Measurements from ENCODE around the gene CRACR2A.

CRACR2A gene

DNA sequence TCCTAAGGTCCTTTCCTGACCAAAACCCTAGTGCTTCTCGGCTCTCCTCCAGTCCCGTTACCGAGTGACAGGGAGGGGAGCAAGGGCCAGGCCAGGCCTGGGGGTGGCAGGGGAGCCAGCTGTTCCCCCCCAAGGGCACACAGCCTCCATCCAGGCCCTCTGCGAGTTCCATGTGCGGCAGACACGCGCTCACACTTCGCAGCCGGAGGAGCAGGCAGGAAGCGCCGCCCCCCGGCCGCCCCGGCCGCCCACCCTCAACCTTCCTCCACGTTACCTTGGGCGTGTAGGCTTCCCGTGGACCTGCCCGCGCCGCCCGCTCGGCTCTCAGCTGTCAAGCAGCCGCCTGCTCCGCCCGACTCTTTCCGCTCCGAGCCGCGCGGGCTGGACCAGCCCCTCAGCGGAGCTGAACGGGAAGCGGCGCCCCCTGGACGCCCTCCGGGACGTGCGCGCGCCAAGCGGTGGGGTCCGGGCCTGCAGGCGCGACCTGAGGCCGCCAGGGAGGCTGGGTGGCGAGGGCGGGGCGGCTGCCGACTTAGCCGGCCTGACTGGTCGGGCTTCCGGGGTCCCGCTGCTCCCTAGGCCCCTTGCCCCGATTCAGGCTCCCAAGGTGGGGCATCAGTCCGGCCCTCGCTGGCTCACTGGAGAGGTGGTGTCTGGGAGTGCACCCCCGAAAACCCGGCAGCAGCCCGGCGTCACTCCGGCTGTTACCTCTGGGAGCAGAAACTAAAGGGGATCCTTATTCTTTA lies at the start of gene CRACR2A:
Gene CRACR2A (minus strand): TSS at position 369 of the 746 bp plus-strand sequence. CDS start 56,110 bp downstream, outside the sequence.
- no peak for TF ChIP-seq CTCF (conservative IDR thresholded peaks at IDR 0.05; ENCODE audit: control insufficient read depth, insufficient read depth, low read depth, low read length)
- H3K4me3 ChIP-seq (ENCODE audit: control insufficient read depth, low read depth, low read length) = peak within 1 kb of the TSS; percentile 55
- DNase-seq (ENCODE audit: low read depth) = peak; percentile 66

DNA sequence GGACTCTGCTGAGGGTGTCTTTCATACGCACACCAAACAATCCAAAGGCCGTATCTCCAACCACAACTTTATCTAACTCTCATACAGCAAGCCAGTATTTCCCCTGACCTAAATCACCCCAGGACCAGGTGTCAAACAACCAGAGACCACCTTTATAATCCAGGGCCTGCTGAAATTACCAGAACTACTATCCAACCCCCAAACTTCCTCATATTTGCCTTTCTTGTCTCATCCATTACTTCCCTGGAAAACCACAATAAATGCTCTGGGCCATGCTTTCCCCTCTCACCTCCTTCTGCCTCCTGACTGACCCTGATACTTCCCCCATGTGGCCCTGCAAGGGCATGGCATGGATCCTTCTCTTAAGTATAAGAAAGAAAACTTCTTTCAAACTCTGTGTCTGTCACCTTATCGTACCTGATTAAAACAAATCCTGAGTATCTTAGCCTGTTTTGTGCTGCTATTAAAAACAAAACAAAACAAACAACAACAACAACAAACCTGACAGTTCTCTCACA lies 44.7 kb upstream of the CRACR2A start:
- H3K4me3 ChIP-seq (ENCODE audit: control insufficient read depth, low read depth, low read length) = no peak overlapping the region
- DNase-seq (ENCODE audit: low read depth) = peak; percentile 6
- peak; percentile 26 for TF ChIP-seq CTCF (conservative IDR thresholded peaks at IDR 0.05; ENCODE audit: control insufficient read depth, insufficient read depth, low read depth, low read length)

DNA sequence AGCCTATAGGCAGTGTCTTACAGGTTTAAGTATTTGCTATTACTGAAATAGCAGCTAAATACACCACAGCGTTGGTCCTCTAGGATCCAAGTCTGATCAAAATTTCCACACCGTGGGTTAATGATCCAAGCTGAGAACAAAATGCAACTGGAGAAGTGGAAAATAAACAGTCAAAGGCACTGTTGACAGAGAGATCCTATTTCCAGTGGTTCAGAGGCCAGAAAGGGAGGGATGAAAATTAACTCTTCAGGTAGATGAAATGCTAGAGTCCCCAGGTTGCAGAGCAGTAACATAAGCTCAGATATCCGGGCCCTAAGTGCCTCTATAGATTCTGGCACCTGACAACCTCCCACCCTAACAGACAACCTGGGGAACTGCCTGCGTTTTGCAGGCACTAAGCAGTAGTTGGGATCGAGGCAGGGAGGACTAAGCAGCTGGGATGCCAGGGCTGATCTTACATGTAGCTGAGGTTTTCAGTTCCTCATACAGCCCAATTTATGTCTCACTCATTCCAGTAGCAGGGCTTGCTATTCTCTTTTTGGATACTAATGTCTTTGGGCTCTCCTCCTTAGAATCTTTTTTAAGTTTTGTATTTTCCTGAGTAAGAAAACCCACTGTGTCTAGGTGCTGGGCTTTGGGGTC lies 42.7 kb upstream of the CRACR2A start:
- H3K4me3 ChIP-seq (ENCODE audit: control insufficient read depth, low read depth, low read length) = no peak overlapping the region
- TF ChIP-seq CTCF (conservative IDR thresholded peaks at IDR 0.05; ENCODE audit: control insufficient read depth, insufficient read depth, low read depth, low read length) = no peak
- DNase-seq (ENCODE audit: low read depth) = no peak

DNA sequence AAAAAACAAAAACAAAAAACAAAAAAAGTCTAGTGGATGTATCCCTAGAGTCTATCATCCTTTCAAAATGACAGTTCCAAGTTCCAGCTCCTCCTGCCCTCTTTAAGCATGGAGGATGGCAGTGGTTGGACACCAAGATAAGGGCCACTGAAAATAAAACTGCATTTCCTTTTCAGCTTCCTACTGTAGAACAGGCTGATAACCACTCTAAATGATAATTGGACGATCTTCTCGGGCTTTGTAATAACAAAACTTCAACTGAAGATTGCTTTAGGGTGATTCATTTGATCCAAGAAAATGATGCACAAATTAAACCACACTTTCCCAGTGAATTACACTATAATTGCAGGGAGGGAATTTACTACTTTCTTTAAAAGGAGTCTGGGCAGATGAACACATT lies 42.2 kb upstream of the CRACR2A start:
- no peak for TF ChIP-seq CTCF (conservative IDR thresholded peaks at IDR 0.05; ENCODE audit: control insufficient read depth, insufficient read depth, low read depth, low read length)
- H3K4me3 ChIP-seq (ENCODE audit: control insufficient read depth, low read depth, low read length) = no peak overlapping the region
- DNase-seq (ENCODE audit: low read depth) = no peak

GRCh38 chr12:3792623-3793288 lies 39.8 kb upstream of the CRACR2A start:
- H3K4me3 ChIP-seq (ENCODE audit: control insufficient read depth, low read depth, low read length) = no peak overlapping the region
- TF ChIP-seq CTCF (conservative IDR thresholded peaks at IDR 0.05; ENCODE audit: control insufficient read depth, insufficient read depth, low read depth, low read length) = no peak
- no peak for DNase-seq (ENCODE audit: low read depth)

DNA sequence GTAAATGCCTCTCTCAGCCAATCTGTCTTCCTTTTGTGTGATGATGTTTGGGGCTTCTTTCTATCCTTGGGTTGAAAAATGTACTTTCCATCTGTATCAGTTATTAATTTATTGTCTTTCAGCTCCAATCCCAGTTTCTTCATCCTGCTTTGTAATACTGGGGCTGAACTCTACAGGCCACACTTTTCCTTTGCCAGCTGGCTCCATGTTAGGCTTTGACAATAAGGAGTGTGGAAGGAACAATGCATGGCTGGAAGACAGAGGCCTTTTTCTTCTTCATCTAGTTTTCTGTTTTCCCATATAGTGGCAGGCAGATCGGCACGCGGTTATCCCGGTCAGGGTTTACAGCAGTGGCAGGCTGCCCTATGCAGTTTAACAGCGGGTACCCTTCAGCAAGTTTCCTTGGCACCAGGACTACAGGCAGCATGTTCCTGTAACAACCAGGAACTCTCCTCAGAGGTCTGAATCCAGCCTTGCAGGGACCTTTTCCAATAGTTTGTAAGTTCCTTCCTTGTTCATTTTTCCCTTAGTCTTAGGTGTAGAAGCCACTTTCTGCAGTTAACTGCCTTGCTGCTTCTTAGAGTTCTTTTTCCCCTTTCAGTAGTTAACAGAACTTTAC lies 38.5 kb upstream of the CRACR2A start:
- H3K4me3 ChIP-seq (ENCODE audit: control insufficient read depth, low read depth, low read length) = no peak overlapping the region
- no peak for TF ChIP-seq CTCF (conservative IDR thresholded peaks at IDR 0.05; ENCODE audit: control insufficient read depth, insufficient read depth, low read depth, low read length)
- DNase-seq (ENCODE audit: low read depth) = no peak

All from fibroblast of mammary gland (primary cell).